SK-N-SH treated with all-trans-retinoic acid at 6 μM for 48 hours (cell line): ENCODE results near the gene GAREM2.

Experiments used
- ARNTL ChIP-seq: fragments of 450-650 bp; formaldehyde crosslinking; IDR thresholded peaks from 2 replicates; pipeline ENCODE4 v1.5.0; 2020; ENCODE audit warnings: low read depth, mild to moderate bottlenecking, moderate library complexity, borderline replicate concordance
- CREB5 ChIP-seq: fragments of 250-450 bp; sonication (Bioruptor Pico); IDR thresholded peaks from 2 replicates; pipeline ENCODE4 v1.5.1; 2020; ENCODE audit warnings: low read depth, mild to moderate bottlenecking, moderate library complexity
- ESRRG ChIP-seq: fragments of 250-450 bp; sonication (Bioruptor Pico); IDR thresholded peaks from 2 replicates; pipeline ENCODE4 v1.6.1; 2021; ENCODE audit warnings: mild to moderate bottlenecking
- OSR1 ChIP-seq: fragments of 250-450 bp; sonication (Bioruptor Pico); IDR thresholded peaks from 2 replicates; pipeline ENCODE4 v1.8.0; 2022; ENCODE audit warnings: moderate library complexity, mild to moderate bottlenecking, inconsistent platforms
- PATZ1 ChIP-seq: fragments of 250-450 bp; sonication (Bioruptor Pico); IDR thresholded peaks from 2 replicates; pipeline ENCODE4 v1.8.0; 2020; ENCODE audit warnings: mild to moderate bottlenecking, moderate library complexity, borderline replicate concordance
- POU6F1 ChIP-seq: fragments of 250-450 bp; sonication (Bioruptor Pico); IDR thresholded peaks from 2 replicates; pipeline ENCODE4 v1.8.0; 2021; ENCODE audit warnings: low read depth, mild to moderate bottlenecking, moderate library complexity, borderline replicate concordance
- PPARA ChIP-seq: fragments of 250-450 bp; sonication (Bioruptor Pico); IDR thresholded peaks from 2 replicates; pipeline ENCODE4 v1.5.0; 2020; ENCODE audit warnings: mild to moderate bottlenecking, borderline replicate concordance
- RARB ChIP-seq: fragments of 250-450 bp; sonication (Bioruptor Pico); IDR thresholded peaks from 2 replicates; pipeline ENCODE4 v1.8.0; 2021; ENCODE audit warnings: mild to moderate bottlenecking, moderate library complexity
- TSHZ2 ChIP-seq: fragments of 250-450 bp; sonication (Bioruptor Pico); IDR thresholded peaks from 2 replicates; pipeline ENCODE4 v1.5.0; 2020; ENCODE audit warnings: mild to moderate bottlenecking, moderate library complexity
- ZFP3 ChIP-seq: fragments of 250-450 bp; sonication (Bioruptor Pico); IDR thresholded peaks from 2 replicates; pipeline ENCODE4 v1.5.0; 2020; ENCODE audit warnings: mild to moderate bottlenecking, moderate library complexity
- ZNF565 ChIP-seq: fragments of 450-650 bp; formaldehyde crosslinking; conservative IDR thresholded peaks from 2 replicates; pipeline ENCODE4 v1.5.0; 2020; ENCODE audit warnings: low read depth, mild to moderate bottlenecking, moderate library complexity
- ZNF70 ChIP-seq: fragments of 450-650 bp; formaldehyde crosslinking; IDR thresholded peaks from 2 replicates; pipeline ENCODE4 v1.5.0; 2020; ENCODE audit warnings: mild to moderate bottlenecking, moderate library complexity

DNA sequence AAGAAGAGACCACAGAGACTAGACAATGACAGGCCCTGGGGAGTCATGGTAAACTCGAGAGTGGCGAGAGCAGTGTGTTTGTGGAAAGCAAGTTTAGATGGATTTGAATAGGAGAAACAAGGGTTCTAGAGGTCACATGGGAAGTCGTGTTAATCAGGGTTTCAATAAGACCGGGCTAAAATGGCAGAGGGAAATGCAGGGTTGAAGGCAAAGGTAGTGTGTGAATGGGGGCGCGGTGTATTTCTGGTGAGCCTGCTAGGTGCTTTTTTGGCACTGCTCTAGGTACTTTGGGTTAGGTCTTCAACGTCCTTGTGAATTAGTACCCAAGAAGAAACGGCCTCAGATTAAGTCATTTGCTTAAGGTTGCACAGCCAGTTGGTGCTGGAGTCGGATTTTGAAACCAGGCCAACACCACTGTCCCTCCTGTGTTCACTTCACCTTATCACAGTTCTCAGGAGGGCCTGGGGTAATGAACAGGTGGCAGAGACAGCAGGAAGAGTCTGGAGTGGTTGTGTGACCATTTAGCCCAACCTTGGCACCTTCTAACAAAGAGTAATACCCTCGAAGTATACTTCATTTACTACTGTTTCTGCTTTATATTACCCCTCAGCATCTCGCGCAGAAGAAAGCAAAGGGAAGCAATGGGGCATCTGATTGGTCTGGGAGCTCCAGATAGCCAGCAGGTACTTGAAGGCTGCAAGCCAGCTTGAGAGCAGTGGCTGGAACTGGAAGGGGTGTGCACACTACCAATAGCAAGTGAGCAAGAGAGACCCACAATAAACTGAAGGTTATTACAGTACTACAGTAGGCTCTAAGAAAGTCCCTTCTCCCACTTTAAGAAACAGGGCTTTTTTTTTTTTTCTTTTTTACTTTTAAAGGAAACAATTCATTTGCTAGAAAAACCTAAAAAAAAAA lies 33.4 kb upstream of the GAREM2 start:
- TF ChIP-seq ZNF565 (CRISPR knock-in tag): no peak
- no peak for TF ChIP-seq ESRRG (CRISPR knock-in tag)
- TF ChIP-seq OSR1 (CRISPR knock-in tag): no peak
- TF ChIP-seq ZFP3 (CRISPR knock-in tag): no peak
- no peak for TF ChIP-seq PPARA (CRISPR knock-in tag)
- no peak for TF ChIP-seq RARB (CRISPR knock-in tag)
- no peak for TF ChIP-seq TSHZ2 (CRISPR knock-in tag)
- no peak for TF ChIP-seq ZNF70
- no peak for TF ChIP-seq POU6F1 (CRISPR knock-in tag)
- TF ChIP-seq ARNTL (CRISPR knock-in tag): no peak
- 0 out of 2 replicates have a peak, but pooled peaks have one; percentile 51 for TF ChIP-seq PATZ1
- no peak for TF ChIP-seq CREB5 (CRISPR knock-in tag)
